Stimulated activated CD4-positive, alpha-beta T cell treated with anti-CD3 and anti-CD28 coated beads, Interleukin-1b, Interleukin-23, amount 100 ng/mL, for 24 hours (primary cell): ENCODE data around the gene SLC25A13.
A peak's percentile ranks its signal among the peaks of the same experiment; 100 is the strongest.

Experiments
- DNase-seq, 4 experiments: peaks; one replicate each; pipeline ENCODE4 v3.0.0-alpha.2; 2020; ENCODE audit warnings: low read depth in 4 of 4, low spot score in 1 of 4

Gene SLC25A13

DNA sequence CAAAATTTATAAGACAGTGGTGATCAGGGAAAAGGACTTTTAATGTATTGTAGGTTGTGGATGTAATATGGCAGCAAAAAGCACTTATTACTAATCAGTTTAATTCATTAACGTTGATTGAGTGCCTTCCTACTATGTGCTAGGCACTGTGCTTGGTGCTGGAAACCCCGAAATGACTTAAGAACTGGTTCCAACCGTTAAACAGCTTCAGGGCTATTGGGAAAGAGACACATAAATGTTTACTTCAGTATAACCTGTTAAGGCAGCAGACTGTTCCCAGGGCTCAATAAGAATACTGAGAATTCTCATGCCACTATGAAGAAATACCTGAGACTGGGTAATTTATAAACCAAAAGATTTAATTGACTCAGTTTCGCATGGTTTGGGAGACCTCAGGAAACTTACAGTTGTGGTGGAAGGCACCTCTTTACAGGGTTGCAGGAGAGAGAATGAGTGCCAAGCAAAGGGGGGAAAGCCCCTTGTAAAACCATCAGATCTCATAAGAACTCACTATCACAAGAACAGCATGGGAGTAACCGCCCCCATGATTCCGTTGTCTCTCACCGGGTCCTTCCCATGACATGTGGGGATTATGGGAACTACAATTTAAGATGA lies 1.1 kb upstream of the SLC25A13 start:
- DNase-seq, result no peak

DNA sequence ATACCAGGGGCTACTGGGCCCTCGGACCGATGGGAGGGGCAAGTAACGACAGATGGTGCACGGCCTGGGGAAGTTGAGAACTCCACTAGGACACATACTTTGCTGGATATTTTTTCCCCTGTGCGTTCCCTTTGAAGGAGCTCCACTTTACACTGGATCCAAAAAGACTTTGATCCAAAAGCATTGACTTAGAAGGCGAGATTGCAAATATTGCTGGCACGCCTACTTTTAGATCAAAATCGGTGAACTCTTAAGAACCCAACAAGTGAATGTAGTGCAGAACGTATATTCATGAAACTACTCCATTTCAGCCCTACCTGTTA lies 436 bp upstream of the SLC25A13 start:
- no peak for DNase-seq

DNA sequence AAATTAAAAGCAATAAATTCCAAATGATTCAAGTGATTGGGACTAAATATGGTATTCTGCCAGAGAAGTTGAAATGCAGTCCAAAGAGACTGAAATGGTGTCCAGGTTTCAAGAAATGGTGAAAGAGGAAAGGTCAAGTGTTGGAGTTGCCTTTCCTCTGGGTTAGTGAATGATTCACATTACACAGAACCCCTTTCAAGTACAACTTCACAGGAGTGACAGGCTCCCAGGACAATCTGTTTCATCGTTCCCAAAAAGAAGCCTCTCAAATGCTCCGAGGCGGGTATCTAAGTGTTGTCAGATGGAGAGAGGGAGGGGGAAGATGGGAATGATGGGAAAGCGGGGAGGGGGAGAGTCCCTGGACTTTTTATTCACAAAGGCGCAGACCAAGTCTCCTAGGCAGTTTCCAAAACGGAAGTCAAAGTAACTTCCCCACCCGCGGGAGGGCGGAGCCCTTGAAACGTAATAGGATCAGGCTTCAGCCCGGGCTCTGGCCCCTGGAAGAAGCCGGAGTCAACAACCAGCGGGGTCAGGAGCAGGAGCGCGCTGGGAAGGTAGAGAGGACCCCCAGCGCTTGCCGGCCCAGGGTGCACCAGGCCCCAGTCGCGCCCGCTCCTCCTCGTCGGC lies 754 bp downstream of the SLC25A13 start:
- DNase-seq, result peak; percentile 26 to 58 (median 44)

DNA sequence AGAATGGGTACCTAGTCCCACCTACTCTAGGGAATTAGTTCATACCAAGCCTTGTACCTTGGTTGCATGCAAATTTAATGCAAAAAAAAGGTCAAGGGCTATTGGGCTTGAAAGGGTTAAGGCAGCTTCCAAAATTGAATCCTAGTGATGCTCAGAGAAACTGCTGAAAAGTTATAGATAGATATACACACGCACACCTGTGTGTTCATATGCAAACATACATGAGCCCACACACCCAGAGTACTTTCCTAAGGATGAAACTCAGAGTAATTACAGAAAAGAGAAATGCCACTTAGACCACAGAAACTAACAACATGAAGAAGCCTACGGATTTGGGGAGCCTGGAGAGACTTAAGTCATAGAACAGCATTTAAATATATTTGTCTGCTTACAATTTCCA lies 1.5 kb downstream of the SLC25A13 start:
- no peak for DNase-seq

GRCh38 chr7:96319439-96319838 lies 2.5 kb downstream of the SLC25A13 start:
- DNase-seq, result no peak

- no peak for DNase-seq
Observed at GRCh38 chr7:96316949-96317348, 4.9 kb downstream of the SLC25A13 start.

GRCh38 chr7:96315125-96315512 lies 6.8 kb downstream of the SLC25A13 start:
- no peak for DNase-seq

DNA sequence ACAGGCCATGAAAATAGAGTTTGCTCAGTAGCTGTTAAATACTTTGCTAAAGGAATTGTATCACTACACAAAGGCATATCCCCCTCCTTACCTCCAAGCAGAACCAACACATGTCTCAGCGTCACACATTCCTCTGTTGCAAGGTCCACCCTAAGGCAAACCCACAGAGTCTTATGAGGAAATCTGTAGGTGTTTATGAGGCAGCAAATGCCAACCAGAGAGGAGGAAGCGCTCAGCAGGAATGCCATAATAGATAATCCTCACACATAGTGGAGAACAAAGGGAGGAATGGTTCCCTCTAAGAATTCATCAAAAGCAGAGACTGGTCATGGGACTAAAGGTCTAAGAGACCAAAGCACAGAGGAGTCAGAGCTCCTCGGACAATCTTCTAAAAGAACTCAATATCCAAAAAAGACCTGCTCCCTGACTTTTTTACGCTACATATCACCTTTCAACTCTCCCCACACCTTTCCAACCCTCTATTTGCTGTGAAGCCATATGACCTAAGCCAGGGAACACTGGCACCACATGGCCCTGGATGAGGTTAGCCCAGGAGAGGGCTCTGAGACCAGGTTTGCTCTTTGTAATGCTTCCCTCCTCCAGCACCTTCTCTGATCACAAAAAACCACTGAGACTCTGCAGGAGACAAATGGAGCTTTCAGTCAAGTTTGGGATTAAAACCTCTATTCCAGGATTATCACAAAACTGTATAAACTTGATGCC lies 7.3 kb downstream of the SLC25A13 start:
- no peak for DNase-seq

- no peak for DNase-seq
Observed at GRCh38 chr7:96313940-96314339, 8.0 kb downstream of the SLC25A13 start.

- DNase-seq, result no peak
Observed at GRCh38 chr7:96312502-96312901, 9.4 kb downstream of the SLC25A13 start.

DNA sequence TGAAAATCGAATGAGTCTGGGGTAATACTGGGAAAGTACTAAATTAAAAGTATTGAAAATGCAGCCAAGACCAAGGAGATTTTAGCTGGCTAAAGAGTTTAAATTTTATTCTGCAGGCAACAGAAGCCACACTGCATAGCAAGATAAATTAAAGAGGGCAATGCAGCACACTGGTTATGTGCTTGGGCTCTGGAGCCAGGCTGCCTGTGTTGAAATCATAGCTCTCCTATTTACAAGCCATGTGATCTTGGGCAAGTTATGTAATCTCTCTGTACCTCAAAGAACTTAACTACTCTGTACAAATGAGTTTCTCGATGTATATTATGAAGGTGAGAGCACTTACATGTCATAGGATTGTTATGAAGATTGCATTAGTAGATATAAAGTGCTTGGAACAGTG lies 9.9 kb downstream of the SLC25A13 start:
- DNase-seq, result no peak

DNA sequence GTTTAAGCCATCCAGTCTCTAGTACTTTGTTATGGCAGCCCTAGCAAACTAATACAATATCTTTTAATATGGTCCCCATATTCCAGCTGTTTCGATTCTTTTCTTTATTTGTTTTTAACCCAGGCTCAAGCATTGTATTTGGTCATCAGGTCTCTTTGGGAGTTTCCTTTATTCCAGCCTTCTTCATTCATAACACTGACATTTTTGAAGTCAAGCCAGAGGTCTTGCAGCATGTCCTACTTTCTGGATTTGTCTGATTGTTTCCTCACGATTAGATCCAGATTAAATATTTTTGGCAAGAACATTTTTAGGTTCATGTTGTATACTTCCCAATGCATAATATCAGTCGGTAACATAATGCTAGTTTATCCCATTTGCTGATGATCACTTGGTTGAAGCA lies 11.8 kb downstream of the SLC25A13 start:
- no peak for DNase-seq

- DNase-seq, result no peak
Observed at GRCh38 chr7:96308950-96309263, 13.0 kb downstream of the SLC25A13 start.

DNA sequence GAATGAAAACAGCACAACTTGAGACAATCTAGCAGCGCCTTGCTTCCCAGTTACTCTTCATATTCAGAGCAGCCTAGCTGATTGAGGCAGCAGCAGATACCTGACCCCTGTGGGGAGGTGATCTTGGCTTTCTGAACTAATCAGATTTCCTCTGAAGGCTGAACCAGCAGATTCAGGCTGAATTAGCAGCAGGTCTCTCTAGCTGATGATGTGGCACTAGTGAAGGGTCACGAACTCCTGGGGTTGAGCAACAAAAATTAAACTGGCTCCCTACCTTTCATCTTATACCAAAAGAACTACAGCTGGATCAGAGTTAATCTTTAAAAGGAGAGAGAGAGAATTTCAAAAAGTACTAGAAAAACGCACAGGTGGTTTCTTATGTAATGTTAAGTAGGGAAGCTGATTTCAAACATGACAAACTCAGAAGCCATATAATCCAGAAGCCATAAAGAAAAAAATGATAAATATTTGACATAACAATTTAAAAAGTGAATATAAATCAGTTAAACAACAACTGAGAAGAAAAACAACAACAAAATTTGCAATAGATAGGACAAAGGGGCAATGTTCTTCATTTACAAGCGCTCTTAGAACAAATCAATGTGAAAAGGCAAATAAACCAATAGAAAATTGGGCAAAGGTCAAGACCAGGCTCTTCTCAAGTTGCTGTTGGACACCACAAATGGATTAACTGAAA lies 13.5 kb downstream of the SLC25A13 start:
- DNase-seq, result no peak

DNA sequence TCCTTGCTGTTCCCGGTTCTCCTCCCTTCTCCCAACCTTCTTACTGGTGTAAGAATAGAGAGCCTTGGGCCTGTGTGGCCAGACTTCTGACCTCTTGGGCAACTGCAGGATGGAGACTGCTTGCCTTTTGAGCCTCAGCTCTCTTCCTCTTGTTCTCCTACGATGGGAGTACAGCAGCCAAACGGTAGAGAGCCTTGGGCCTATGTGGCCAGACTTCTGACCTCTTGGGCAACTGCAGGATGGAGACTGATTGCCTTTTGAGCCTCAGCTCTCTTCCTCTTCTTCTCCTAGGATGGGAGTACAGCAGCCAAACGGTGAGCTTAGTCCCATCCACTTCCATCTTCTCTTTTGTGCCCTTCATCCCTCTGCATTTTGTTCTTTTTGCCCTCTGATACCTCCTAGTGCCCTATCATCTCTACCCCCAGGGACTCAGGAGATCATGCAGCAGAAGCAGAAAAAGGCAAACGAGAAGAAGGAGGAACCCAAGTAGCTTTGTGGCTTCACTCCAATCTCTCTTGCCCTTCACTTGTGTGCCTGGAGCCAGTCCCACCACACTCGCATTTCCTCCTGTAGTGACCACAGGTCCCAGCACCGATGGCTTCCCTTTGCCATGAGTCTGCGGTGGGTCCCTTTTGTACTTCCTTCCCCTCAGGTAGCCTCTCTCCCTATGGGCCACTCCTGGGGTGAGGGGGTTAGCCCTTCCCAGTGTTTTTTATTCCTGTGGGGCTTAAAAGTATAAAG lies 15.3 kb downstream of the SLC25A13 start:
- no peak for DNase-seq

GRCh38 chr7:96305915-96306314 lies 16.0 kb downstream of the SLC25A13 start:
- no peak for DNase-seq

- DNase-seq, result no peak
Observed at GRCh38 chr7:96304573-96304972, 17.3 kb downstream of the SLC25A13 start.

DNA sequence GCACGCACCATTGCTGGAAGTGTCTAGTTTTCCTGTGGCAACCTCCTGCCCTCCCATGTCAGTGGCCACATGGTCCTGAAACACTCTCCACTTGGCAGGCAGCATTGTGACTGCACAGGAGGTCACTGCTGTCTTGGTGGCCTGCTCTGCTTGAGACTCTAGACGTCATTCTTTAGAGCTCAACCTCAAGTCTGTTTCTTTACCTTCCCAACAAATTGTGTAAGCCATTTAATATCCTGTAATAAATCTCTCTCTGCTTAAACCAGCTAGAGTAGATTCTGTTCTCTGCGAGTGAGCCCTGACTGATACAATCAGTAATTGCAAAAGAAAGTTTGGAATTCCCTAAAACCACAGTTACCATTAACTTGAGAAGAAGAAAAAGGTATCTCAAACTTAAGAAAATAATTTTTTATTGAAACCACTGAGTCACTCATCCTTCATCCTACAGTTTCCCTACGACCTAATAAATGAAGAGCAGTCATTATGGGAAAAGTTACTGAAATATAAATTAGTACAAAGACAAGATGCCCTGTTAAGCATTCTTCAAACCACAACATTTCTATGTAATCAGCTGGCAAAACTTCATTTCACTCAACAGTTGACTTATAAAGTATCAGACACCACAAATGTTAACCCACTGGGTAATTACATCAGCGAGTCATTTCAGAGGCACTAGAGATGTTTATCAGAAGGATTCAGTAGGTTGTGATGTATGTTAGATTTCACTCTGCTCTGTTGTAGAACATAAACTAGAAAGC lies 18.0 kb downstream of the SLC25A13 start:
- no peak for DNase-seq

- DNase-seq, result no peak
Observed at GRCh38 chr7:96303105-96303685, 18.7 kb downstream of the SLC25A13 start.

GRCh38 chr7:96300986-96301385 lies 20.9 kb downstream of the SLC25A13 start:
- DNase-seq, result no peak

DNA sequence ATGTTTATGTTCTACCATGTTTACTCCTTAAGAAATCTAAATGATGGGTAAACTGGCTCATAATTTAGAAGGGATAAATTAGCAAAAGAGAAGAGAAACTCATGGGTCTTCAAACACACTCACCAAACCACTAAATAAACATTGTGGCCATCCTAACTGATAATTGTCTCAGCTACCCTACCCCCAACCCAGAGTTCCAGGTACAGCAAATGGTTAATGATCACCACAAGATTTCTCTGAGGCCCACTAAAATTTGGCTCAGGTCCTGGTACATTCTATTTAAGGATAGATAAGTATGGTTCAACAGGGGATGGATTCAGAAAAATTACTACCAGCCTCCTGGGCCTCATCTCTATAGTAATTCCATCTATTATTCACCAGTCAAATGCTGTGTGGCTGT lies 21.4 kb downstream of the SLC25A13 start:
- DNase-seq, result no peak
